Chondrocyte (in vitro differentiated cells): ENCODE results near the gene CELF2. TPM values are rescaled to one million over a fixed set of nuclear protein-coding genes. Genes with fewer than 3 reads are reported as not detected.

ENCODE experiments used
- DNase-seq: peaks from one replicate; pipeline ENCODE4 v3.0.0; 2021; ENCODE audit warnings: mixed read lengths, low spot score
- H3K27ac Mint-ChIP-seq: one replicate; pipeline ENCODE4 v1.8.0; 2021; ENCODE audit warnings: mild to moderate bottlenecking, moderate library complexity, mixed read lengths; ENCODE audit not compliant: unreplicated experiment
- H3K27me3 Mint-ChIP-seq: 2 replicates; pipeline ENCODE4 v1.8.0; 2021; ENCODE audit warnings: low read depth, mixed read lengths
- H3K36me3 Mint-ChIP-seq: 2 replicates; pipeline ENCODE4 v1.8.0; 2021; ENCODE audit warnings: low read depth, mixed read lengths
- H3K4me1 Mint-ChIP-seq: 2 replicates; pipeline ENCODE4 v1.8.0; 2021; ENCODE audit warnings: low read depth, mild to moderate bottlenecking, mixed read lengths
- H3K4me3 Mint-ChIP-seq: one replicate; pipeline ENCODE4 v1.8.0; 2021; ENCODE audit warnings: mild to moderate bottlenecking, moderate library complexity, mixed read lengths; ENCODE audit not compliant: unreplicated experiment
- H3K9me3 Mint-ChIP-seq: 2 replicates; pipeline ENCODE4 v1.8.0; 2021; ENCODE audit warnings: low read depth, mixed read lengths
- CTCF ChIP-seq: fragments of 200-600 bp; sonication (generic); IDR thresholded peaks from 2 replicates; pipeline ENCODE4 v1.5.0; 2021; ENCODE audit warnings: antibody characterized with exemption, mild to moderate bottlenecking, moderate library complexity
- total RNA-seq: library from RNA; stranded (reverse); gene quantifications from 3 replicates; pipeline ENCODE4 v1.2.1, GENCODE V29; 2021

Gene CELF2
- total RNA-seq, 1 donor from 2014 or later: 44.3 TPM

- TF ChIP-seq CTCF: no peak
- Mint-ChIP-seq H3K27ac (no peak overlapping the region), H3K36me3 (no peaks in the 10 kb centered on the region), H3K4me1 (peaks cover 3% of the 10 kb centered on the region), H3K9me3 (no peaks in the 10 kb centered on the region), H3K4me3 (no peak overlapping the region), H3K27me3 (no peaks in the 10 kb centered on the region)
- no peak for DNase-seq
Measured at GRCh38 chr10:11382187-11382586, 364.5 kb downstream of the CELF2 start.

GRCh38 chr10:11386044-11386443 lies 368.4 kb downstream of the CELF2 start:
- Mint-ChIP-seq H3K9me3 (no peaks in the 10 kb centered on the region), H3K27me3 (no peaks in the 10 kb centered on the region), H3K4me3 (no peak overlapping the region), H3K36me3 (no peaks in the 10 kb centered on the region), H3K4me1 (peaks cover 11% of the 10 kb centered on the region), H3K27ac (no peak overlapping the region)
- no peak for DNase-seq
- no peak for TF ChIP-seq CTCF
